ENCODE results near the gene CTSO.
"Not testable (repeated sequence)": the region's sequence is repeated elsewhere in the genome, so short reads cannot be mapped to it uniquely, and the experiment has no call there.

CTSO gene

GRCh38 chr4:155904331-155904730, 49.3 kb downstream of the CTSO start:
- no peak for DNase-seq

DNA sequence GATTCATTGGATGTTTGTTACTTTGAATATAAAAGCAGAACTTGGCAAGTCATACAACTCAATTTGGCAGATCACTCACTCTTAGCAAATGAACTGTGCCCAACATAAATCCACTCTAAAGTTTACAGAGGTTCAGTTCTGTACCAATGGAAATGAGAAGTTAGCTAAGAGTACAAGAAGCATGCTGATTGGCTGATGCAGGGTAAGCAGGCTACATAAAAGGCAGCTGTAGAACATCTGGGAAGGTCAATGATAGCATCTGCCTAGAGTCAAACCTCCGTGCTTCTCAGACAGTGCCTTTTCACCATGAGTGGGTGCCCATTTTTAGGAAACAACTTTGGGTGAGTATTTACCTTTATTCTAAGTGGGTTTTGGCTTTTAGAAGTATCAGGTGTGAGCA, 50.2 kb downstream of the CTSO start, which contains the start of gene TDO2:
Gene TDO2 (plus strand): TSS at position 244 of the 400 bp plus-strand sequence. CDS start 63 bp downstream, at position 307.
- DNase-seq, result no peak

DNA sequence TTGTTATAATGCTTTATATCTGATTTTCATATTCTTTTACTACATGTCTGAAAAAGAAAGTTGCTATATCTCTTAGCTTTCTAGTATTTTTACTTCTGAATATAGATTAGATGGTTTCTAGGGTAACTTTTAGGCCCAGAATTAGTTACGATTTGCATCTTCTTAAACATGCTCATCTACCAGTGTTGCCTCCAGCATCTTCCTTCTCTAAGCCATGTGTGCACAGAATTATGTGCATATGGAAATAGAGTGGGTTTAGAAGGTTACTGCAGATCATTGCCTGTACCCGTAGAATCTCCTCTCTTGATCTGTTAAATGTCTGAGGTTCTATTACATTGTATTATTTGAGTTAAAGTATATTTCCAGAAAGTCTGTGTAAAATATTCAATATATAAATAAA, 52.7 kb downstream of the CTSO start:
- DNase-seq, result no peak

DNA sequence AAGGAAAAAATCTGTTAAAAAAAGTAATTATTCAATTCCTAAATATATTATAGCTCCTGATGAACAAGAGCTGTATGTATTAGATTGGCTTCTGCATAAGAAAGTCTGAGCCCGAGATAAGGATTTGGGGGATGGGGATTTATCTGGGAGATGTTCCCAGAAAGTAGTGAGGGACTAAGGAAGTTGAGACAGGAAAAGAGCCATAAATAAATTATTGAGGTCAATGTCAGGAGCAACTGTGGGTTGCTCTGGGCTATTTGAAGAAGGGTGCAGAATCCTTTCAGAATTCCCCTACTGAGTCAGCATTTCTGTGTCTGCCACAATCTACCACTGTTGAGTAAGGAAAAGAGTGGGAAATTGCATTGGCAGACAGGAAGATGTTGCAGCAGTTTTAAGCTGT, 53.3 kb downstream of the CTSO start:
- DNase-seq, result peak; percentile 89

GRCh38 chr4:155899891-155900290, 53.8 kb downstream of the CTSO start:
- no peak for DNase-seq

- not testable (repeated sequence) for DNase-seq
These were observed 55.3 kb downstream of the CTSO start for GRCh38 chr4:155898371-155898770.

DNA sequence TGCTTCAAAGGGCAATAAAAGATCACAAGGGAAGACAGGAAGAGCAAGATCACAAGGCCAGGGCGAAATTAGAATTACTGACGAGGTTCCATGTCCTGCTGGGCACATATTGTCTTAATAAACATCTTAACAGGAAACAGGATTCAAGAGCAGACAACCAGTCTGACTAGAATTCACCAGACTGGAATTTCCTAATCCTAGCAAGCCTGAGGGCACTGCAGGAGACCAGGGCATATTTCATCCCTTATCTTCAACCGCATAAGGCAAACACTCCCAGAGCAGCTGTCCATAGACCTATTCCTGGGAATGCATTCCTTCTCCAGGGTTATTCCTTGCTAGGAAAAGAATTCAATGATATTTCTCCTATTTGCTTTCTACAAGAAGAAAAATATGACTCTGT, 62.6 kb downstream of the CTSO start:
- peak; percentile 56 for DNase-seq

GRCh38 chr4:155889946-155890345, 63.7 kb downstream of the CTSO start:
- no peak for DNase-seq

GRCh38 chr4:155889031-155889793, 64.5 kb downstream of the CTSO start:
- peak; percentile 91 for DNase-seq

DNA sequence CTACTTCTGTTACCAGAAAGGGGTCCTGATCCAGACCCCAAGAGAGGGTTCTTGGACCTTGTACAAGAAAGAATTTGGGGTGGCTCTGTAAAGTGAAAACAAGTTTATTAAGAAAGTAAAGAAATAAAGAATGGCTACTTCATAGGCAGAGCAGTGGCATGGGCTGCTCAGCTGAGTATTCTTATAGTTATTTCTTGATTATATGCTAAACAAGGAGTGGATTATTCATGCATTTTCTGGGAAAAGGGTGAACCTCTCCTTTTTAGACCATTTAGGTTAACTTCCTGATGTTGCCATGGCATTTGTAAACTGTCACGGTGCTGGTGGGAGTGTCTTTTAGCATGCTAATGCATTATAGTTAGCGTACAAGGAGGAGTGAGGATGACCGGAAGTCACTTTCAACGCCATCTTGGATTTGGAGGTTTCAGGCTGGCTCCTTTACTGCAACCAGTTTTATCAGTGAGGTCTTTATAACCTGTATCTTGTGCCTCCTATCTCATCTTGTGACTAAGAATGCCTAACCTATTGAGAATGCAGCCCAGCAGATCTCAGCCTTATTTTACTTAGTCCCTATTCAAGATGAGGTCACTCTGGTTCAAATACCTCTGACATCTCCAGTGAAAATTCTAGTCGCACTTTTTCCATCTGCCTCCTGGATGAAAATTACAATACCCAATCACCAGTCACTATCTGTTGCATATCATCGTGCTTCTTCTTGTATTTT, 65.7 kb downstream of the CTSO start:
- no peak for DNase-seq

- DNase-seq, result no peak
These were observed 66.6 kb downstream of the CTSO start for GRCh38 chr4:155887045-155887444.

DNA sequence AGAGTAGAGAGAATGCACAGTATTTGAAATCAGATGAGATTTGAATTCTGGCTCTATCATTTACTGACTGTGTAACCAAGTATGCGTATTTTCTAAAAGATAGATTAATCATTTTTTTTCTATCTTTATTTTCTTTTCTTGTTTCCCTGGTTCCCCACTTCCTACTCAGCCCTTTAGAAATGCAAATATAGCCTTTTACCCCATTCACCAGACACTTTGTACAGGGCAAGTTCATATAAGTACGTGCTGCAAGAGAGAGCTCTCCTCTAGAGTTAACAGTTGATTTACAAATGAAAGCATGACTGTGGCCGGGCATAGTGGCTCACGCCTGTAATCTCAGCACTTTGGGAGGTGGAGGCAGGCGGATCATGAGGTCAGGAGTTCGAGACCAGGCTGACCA, 68.0 kb downstream of the CTSO start:
- DNase-seq, result no peak

GRCh38 chr4:155883895-155884294, 69.8 kb downstream of the CTSO start:
- DNase-seq, result no peak

DNA sequence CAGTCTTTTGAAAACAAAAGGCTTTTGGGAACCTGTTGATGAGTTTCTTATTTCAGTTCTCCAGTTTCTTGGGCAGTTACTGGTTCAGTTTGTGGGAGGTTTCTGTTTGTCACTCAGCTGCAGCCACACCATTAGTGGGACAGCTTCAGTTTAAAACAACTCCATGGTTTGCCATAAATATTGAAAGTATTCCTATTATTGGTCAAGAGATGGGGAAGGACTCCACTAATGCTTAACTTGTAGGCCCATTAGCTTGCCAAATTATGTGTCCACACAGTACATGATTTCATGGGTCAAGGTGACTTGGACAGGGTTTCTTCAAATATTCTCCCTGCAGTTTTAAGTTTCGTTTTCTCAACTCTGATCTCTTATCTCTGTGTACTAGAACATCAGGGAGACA, 72.1 kb downstream of the CTSO start:
- no peak for DNase-seq

- no peak for DNase-seq
These were observed 73.9 kb downstream of the CTSO start for GRCh38 chr4:155879767-155880166.

GRCh38 chr4:155878611-155879010, 75.1 kb downstream of the CTSO start:
- DNase-seq, result no peak

GRCh38 chr4:155877971-155878370, 75.7 kb downstream of the CTSO start:
- no peak for DNase-seq

DNA sequence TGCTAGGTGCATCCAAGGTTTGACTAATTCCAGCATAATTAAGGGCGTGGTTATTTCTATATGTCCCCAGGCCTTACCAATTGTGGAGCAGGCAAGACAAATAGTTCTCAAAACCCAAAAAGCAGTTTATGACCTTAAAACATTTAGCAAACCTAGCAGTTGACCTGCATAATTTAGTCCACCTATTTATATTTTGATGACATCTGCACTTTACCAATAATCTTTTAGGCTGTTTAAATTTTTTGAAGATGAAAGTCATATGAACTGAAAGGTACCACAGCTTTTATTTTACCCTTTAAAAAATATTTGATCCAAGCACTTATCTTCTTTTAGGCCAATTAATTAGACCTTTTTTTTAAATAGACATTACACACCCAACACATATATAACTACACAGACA, 77.8 kb downstream of the CTSO start:
- no peak for DNase-seq
